ENCODE results near the gene FAM219A.

- no peak for TF ChIP-seq CTCF (IDR thresholded peaks at IDR 0.05; ENCODE audit: poor library complexity)
- no peak for TF ChIP-seq EZH2 (IDR thresholded peaks at IDR 0.05; ENCODE audit: borderline replicate concordance)
- TF ChIP-seq EZH2phosphoT487 (IDR thresholded peaks at IDR 0.05; ENCODE audit: low read depth, severe bottlenecking, unreplicated experiment): no peak
Observed at GRCh38 chr9:34479431-34479866, 21.1 kb upstream of the FAM219A start.

Data from hepatocyte (in vitro differentiated cells).